A673 (cell line): ENCODE data around the gene PLXDC2.

Source experiments
- EZH2 ChIP-seq: fragments of 200-600 bp; sonication (generic); IDR thresholded peaks from 2 replicates; pipeline ENCODE4 v1.6.1; 2017; ENCODE audit warnings: borderline replicate concordance, low read depth, mild to moderate bottlenecking, mixed read lengths, antibody characterized with exemption, low read length; ENCODE audit not compliant: poor library complexity, severe bottlenecking
- TF ChIP-seq, protein P1 (sequence below): fragments of 300-800, 200-600 bp; sonication (generic); conservative IDR thresholded peaks from 2 replicates; pipeline ENCODE4 v1.5.1; 2017; ENCODE audit warnings: low read depth, mild to moderate bottlenecking, antibody characterized with exemption, low read length, moderate library complexity, mixed read lengths

- TF ChIP-seq, protein P1, sequence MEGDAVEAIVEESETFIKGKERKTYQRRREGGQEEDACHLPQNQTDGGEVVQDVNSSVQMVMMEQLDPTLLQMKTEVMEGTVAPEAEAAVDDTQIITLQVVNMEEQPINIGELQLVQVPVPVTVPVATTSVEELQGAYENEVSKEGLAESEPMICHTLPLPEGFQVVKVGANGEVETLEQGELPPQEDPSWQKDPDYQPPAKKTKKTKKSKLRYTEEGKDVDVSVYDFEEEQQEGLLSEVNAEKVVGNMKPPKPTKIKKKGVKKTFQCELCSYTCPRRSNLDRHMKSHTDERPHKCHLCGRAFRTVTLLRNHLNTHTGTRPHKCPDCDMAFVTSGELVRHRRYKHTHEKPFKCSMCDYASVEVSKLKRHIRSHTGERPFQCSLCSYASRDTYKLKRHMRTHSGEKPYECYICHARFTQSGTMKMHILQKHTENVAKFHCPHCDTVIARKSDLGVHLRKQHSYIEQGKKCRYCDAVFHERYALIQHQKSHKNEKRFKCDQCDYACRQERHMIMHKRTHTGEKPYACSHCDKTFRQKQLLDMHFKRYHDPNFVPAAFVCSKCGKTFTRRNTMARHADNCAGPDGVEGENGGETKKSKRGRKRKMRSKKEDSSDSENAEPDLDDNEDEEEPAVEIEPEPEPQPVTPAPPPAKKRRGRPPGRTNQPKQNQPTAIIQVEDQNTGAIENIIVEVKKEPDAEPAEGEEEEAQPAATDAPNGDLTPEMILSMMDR = no peak
- TF ChIP-seq EZH2 = no peak
Observed at GRCh38 chr10:20087353-20087752, 271.1 kb downstream of the PLXDC2 start.
